ENCODE measurements around the gene ATP2B3.

GRCh38 chrX:153588782-153589446 lies 71.5 kb downstream of the ATP2B3 start:
- no peak for TF ChIP-seq POLR2A (IDR thresholded peaks at IDR 0.05; ENCODE audit: low read depth, low read length)
- TF ChIP-seq CTCF (IDR thresholded peaks at IDR 0.05; ENCODE audit: extremely low read depth in 1 of 2, insufficient read depth in 1 of 2, low read depth in 1 of 2, low read length in 2 of 2): no peak
- no peak for TF ChIP-seq POLR2AphosphoS5 (IDR thresholded peaks at IDR 0.05; ENCODE audit: insufficient read depth, low read depth, low read length)
- TF ChIP-seq MAX (IDR thresholded peaks at IDR 0.05; ENCODE audit: insufficient read depth, insufficient read length): no peak
- TF ChIP-seq EZH2 (IDR thresholded peaks at IDR 0.05; ENCODE audit: borderline replicate concordance, low read depth, low read length, severe bottlenecking): no peak
- no peak for TF ChIP-seq JUN (IDR thresholded peaks at IDR 0.05; ENCODE audit: borderline replicate concordance, insufficient read depth, insufficient read length, low read depth)
- TF ChIP-seq FOS (IDR thresholded peaks at IDR 0.05; ENCODE audit: borderline replicate concordance, insufficient read depth, low read length): no peak
